ENCODE measurements around the gene ZMYND11.

ZMYND11 gene

GRCh38 chr10:200405-200804, 65.2 kb downstream of the ZMYND11 start:
- H3K27me3 ChIP-seq (ENCODE audit: insufficient read depth, poor library complexity, severe bottlenecking) = no peaks in the 10 kb centered on the region
- DNase-seq (ENCODE audit: low read depth in 1 of 2, low spot score in 1 of 2) = no peak
- H3K27ac ChIP-seq (replicated peaks) = no peak overlapping the region
- TF ChIP-seq CTCF (IDR thresholded peaks at IDR 0.05; ENCODE audit: insufficient read depth, low read length) (no peak), SPI1 (IDR thresholded peaks at IDR 0.05; ENCODE audit: borderline replicate concordance, low read depth) (no peak), GABPA (IDR thresholded peaks at IDR 0.05; ENCODE audit: low read depth) (no peak), POLR2AphosphoS5 (IDR thresholded peaks at IDR 0.05; ENCODE audit: low read depth) (no peak)
- TF ChIP-seq, protein P1, sequence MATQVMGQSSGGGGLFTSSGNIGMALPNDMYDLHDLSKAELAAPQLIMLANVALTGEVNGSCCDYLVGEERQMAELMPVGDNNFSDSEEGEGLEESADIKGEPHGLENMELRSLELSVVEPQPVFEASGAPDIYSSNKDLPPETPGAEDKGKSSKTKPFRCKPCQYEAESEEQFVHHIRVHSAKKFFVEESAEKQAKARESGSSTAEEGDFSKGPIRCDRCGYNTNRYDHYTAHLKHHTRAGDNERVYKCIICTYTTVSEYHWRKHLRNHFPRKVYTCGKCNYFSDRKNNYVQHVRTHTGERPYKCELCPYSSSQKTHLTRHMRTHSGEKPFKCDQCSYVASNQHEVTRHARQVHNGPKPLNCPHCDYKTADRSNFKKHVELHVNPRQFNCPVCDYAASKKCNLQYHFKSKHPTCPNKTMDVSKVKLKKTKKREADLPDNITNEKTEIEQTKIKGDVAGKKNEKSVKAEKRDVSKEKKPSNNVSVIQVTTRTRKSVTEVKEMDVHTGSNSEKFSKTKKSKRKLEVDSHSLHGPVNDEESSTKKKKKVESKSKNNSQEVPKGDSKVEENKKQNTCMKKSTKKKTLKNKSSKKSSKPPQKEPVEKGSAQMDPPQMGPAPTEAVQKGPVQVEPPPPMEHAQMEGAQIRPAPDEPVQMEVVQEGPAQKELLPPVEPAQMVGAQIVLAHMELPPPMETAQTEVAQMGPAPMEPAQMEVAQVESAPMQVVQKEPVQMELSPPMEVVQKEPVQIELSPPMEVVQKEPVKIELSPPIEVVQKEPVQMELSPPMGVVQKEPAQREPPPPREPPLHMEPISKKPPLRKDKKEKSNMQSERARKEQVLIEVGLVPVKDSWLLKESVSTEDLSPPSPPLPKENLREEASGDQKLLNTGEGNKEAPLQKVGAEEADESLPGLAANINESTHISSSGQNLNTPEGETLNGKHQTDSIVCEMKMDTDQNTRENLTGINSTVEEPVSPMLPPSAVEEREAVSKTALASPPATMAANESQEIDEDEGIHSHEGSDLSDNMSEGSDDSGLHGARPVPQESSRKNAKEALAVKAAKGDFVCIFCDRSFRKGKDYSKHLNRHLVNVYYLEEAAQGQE (IDR thresholded peaks at IDR 0.05; ENCODE audit: insufficient replicate concordance, low read depth) = no peak
- H3K4me3 ChIP-seq (replicated peaks; ENCODE audit: insufficient read depth, low read length) = no peak overlapping the region

DNA sequence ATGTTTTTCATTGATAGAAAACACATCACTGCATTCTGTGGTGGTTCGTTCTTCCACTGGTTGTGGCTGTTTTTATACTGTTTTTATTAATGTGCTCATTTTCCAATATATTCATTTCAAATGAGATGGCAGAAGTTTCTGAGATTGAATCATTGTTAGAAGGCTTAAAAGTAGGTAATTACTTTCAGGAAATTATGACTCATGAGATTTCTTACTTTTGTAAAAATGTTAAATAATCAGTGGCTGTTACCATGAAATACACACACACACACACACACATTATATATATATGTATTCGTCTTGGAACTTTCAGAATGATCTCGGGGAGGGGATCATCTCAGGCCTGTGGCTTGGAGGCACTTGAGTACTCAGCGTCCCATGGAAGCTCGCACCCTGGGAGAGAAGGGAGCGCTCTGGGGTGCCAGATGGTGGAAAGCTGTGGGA, 66.1 kb downstream of the ZMYND11 start:
- TF ChIP-seq GABPA (IDR thresholded peaks at IDR 0.05; ENCODE audit: low read depth) = no peak
- TF ChIP-seq SPI1 (IDR thresholded peaks at IDR 0.05; ENCODE audit: borderline replicate concordance, low read depth) = no peak
- TF ChIP-seq POLR2AphosphoS5 (IDR thresholded peaks at IDR 0.05; ENCODE audit: low read depth) = no peak
- TF ChIP-seq, protein P1 (IDR thresholded peaks at IDR 0.05; ENCODE audit: insufficient replicate concordance, low read depth) = no peak
- TF ChIP-seq CTCF (IDR thresholded peaks at IDR 0.05; ENCODE audit: insufficient read depth, low read length) = no peak
- DNase-seq (ENCODE audit: low read depth in 1 of 2, low spot score in 1 of 2) = no peak
- Histone ChIP-seq H3K27ac (replicated peaks) (no peak overlapping the region), H3K27me3 (ENCODE audit: insufficient read depth, poor library complexity, severe bottlenecking) (no peaks in the 10 kb centered on the region), H3K4me3 (replicated peaks; ENCODE audit: insufficient read depth, low read length) (no peak overlapping the region)

DNA sequence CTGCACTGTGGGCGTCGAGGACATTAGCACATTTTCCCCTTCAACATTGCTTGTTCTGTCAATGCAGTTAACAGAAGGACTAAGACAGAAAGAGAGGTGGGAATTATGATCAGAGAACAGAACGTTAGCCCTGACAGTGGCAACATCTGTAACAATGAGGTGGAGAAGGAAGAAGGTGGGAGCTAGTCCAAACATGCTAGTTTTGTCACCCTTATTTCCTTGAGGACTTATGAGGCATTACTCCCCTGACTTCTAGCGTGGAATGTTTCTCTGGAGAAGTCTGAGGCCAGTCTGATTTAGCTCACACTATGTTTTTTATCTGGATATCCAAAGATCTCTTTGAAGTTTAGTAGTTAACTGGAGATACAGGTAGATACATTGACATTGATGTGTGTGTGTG, 73.4 kb downstream of the ZMYND11 start:
- H3K4me3 ChIP-seq (replicated peaks; ENCODE audit: insufficient read depth, low read length) = no peak overlapping the region
- DNase-seq (ENCODE audit: low read depth in 1 of 2, low spot score in 1 of 2) = no peak

More for the DNA sequence above, 73.4 kb downstream of the ZMYND11 start:
- no peak for TF ChIP-seq SPI1 (IDR thresholded peaks at IDR 0.05; ENCODE audit: borderline replicate concordance, low read depth)
- TF ChIP-seq POLR2AphosphoS5 (IDR thresholded peaks at IDR 0.05; ENCODE audit: low read depth) = no peak
- no peak for TF ChIP-seq CTCF (IDR thresholded peaks at IDR 0.05; ENCODE audit: insufficient read depth, low read length)
- TF ChIP-seq, protein P1 (IDR thresholded peaks at IDR 0.05; ENCODE audit: insufficient replicate concordance, low read depth) = no peak
- TF ChIP-seq GABPA (IDR thresholded peaks at IDR 0.05; ENCODE audit: low read depth) = no peak
- no peaks in the 10 kb centered on the region for H3K27me3 ChIP-seq (ENCODE audit: insufficient read depth, poor library complexity, severe bottlenecking)
- H3K27ac ChIP-seq (replicated peaks) = no peak overlapping the region

All from HL-60 (cell line).